SK-N-MC (cell line): ENCODE results near the gene PLA2G2F.

Experiments
- DNase-seq: peaks from one replicate; pipeline ENCODE4 v3.0.0-alpha.2; 2011; ENCODE audit warnings: low read depth, low spot score
- H3K27ac ChIP-seq: fragments of 200-600 bp; sonication (generic); 2 replicates; pipeline ENCODE4 v1.5.1; 2016; ENCODE audit warnings: mixed run types
- H3K36me3 ChIP-seq: fragments of 200-600 bp; sonication (generic); 2 replicates; pipeline ENCODE4 v1.6.1; 2017; ENCODE audit warnings: antibody characterized with exemption, low read length, mixed read lengths; ENCODE audit not compliant: insufficient read depth
- H3K4me3 ChIP-seq: fragments of 200-600 bp; sonication (generic); 2 replicates; pipeline ENCODE4 v1.5.1; 2016
- H3K9ac ChIP-seq: fragments of 200-600 bp; sonication (generic); 2 replicates; pipeline ENCODE4 v1.8.0; 2017; ENCODE audit warnings: mixed run types, mixed read lengths; ENCODE audit not compliant: insufficient read length
- H3K9me3 ChIP-seq: fragments of 200-600 bp; sonication (generic); 2 replicates; pipeline ENCODE4 v1.6.1; 2017; ENCODE audit warnings: low read depth, mild to moderate bottlenecking, antibody characterized with exemption, low read length, moderate library complexity, mixed read lengths
- EZH2 ChIP-seq: fragments of 200-600 bp; sonication (generic); IDR thresholded peaks from one replicate; pipeline ENCODE4 v1.6.1; 2017; ENCODE audit warnings: antibody characterized with exemption
- FOXP2 ChIP-seq: optimal IDR thresholded peaks from 2 replicates; pipeline ENCODE3; 2011; ENCODE audit warnings: mild to moderate bottlenecking, moderate library complexity; ENCODE audit not compliant: insufficient read depth; ENCODE audit errors: extremely low read length, control extremely low read depth
- POLR2AphosphoS5 ChIP-seq: IDR thresholded peaks from 2 replicates; pipeline ENCODE4 v1.6.1; 2012; ENCODE audit warnings: mild to moderate bottlenecking, low read depth, low read length, borderline replicate concordance

PLA2G2F gene, protein sequence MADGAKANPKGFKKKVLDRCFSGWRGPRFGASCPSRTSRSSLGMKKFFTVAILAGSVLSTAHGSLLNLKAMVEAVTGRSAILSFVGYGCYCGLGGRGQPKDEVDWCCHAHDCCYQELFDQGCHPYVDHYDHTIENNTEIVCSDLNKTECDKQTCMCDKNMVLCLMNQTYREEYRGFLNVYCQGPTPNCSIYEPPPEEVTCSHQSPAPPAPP

GRCh38 chr1:20138961-20139550 is at the start of gene PLA2G2F:
TSS of gene PLA2G2F (plus strand) at chr1:20139323. CDS start at chr1:20139428, 105 bp downstream.
- Histone ChIP-seq H3K27ac (no peak within 1 kb of the TSS), H3K4me3 (no peak within 1 kb of the TSS), H3K9ac (no peak within 1 kb of the TSS), H3K36me3 (no peaks in the 10 kb centered on the region), H3K9me3 (no peaks in the 10 kb centered on the region)
- DNase-seq, result no peak
- TF ChIP-seq EZH2 (no peak), FOXP2 (no peak), POLR2AphosphoS5 (no peak)

- DNase-seq, result no peak
- H3K9ac ChIP-seq, result no peak overlapping the region
- no peak for TF ChIP-seq FOXP2
- TF ChIP-seq EZH2, result no peak
- no peak for TF ChIP-seq POLR2AphosphoS5
- no peaks in the 10 kb centered on the region for H3K36me3 ChIP-seq
- no peak overlapping the region for H3K4me3 ChIP-seq
- H3K9me3 ChIP-seq, result no peaks in the 10 kb centered on the region
- H3K27ac ChIP-seq, result no peak overlapping the region
Measured at GRCh38 chr1:20089328-20090077, 49.6 kb upstream of the PLA2G2F start.

- Histone ChIP-seq H3K9me3 (no peaks in the 10 kb centered on the region), H3K4me3 (no peak overlapping the region), H3K9ac (no peak overlapping the region), H3K27ac (no peak overlapping the region), H3K36me3 (no peaks in the 10 kb centered on the region)
- TF ChIP-seq EZH2, result no peak
- TF ChIP-seq FOXP2, result no peak
- TF ChIP-seq POLR2AphosphoS5, result no peak
- DNase-seq, result no peak
Measured at GRCh38 chr1:20090119-20090518, 49.0 kb upstream of the PLA2G2F start.

DNA sequence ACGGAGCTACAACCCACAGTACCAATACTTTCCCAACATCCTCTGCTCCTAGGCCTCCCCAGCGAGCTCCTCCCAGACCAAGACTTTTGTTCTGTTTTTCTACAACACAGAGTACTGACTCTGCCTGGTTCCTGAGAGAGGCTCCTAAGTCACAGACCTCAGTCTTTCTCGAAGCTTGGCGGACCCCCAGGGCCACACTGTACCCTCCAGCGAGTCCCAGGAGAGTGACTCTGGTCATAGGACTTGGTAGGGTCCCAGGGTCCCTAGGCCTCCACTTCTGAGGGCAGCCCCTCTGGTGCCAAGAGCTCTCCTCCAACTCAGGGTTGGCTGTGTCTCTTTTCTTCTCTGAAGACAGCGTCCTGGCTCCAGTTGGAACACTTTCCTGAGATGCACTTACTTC is 48.5 kb upstream of the PLA2G2F start:
- no peaks in the 10 kb centered on the region for H3K36me3 ChIP-seq
- no peak overlapping the region for H3K27ac ChIP-seq
- H3K4me3 ChIP-seq, result no peak overlapping the region
- H3K9ac ChIP-seq, result no peak overlapping the region
- DNase-seq, result no peak
- no peaks in the 10 kb centered on the region for H3K9me3 ChIP-seq
- TF ChIP-seq EZH2, result no peak
- TF ChIP-seq FOXP2, result no peak
- TF ChIP-seq POLR2AphosphoS5, result no peak

DNA sequence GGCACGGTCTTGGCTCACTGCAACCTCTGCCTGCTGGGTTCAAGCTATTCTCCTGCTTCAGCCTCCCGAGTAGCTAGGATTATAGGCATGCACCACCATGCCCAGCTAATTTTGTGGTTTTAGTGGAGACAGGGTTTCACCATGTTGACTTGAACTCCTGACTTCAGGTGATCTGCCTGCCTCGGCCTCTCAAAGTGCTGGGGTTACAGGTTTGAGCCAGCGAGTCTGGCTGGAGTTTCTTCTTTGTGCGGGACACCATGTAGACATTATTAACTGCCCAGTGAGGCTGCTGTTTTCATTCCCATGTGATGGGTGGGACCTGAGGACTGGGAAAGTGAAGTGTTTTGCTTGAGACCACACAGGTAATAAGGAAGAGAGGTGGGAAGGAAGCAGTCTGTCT is 45.8 kb upstream of the PLA2G2F start:
- no peak for TF ChIP-seq EZH2
- TF ChIP-seq POLR2AphosphoS5, result no peak
- TF ChIP-seq FOXP2, result no peak

DNA sequence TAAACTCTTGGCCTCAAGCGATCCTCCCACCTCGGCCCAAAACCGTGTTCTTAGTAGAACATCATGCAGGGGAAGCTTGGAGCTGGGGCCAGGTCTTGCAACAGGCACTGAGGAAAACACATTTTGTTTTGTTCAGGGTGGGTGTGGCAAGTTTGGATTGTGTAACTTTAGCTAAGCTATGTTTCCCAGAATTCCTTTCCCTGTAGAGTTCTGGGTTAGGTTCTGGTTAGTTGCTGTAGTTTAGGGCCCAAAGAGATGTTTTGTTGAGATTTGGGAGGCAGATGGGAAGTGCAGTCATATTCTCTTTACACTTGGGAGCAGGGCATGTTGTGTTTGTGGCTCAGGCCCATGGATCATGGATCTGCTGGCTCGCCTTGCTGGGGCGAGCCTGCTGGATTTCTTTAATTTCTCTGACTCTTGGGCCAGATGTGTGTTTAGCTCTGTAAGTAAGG is 45.2 kb upstream of the PLA2G2F start:
- Histone ChIP-seq H3K9me3 (no peaks in the 10 kb centered on the region), H3K36me3 (no peaks in the 10 kb centered on the region), H3K27ac (no peak overlapping the region), H3K4me3 (no peak overlapping the region), H3K9ac (no peak overlapping the region)
- TF ChIP-seq POLR2AphosphoS5 (no peak), FOXP2 (no peak), EZH2 (no peak)
- no peak for DNase-seq

More for the DNA sequence above, 45.8 kb upstream of the PLA2G2F start:
- Histone ChIP-seq H3K27ac (no peak overlapping the region), H3K9ac (no peak overlapping the region), H3K36me3 (no peaks in the 10 kb centered on the region), H3K4me3 (no peak overlapping the region), H3K9me3 (no peaks in the 10 kb centered on the region)
- DNase-seq, result no peak

- no peaks in the 10 kb centered on the region for H3K36me3 ChIP-seq
- no peak overlapping the region for H3K27ac ChIP-seq
- no peak for TF ChIP-seq POLR2AphosphoS5
- TF ChIP-seq EZH2, result no peak
- no peak for TF ChIP-seq FOXP2
- no peak overlapping the region for H3K9ac ChIP-seq
- no peak for DNase-seq
- H3K4me3 ChIP-seq, result no peak overlapping the region
- no peaks in the 10 kb centered on the region for H3K9me3 ChIP-seq
Measured at GRCh38 chr1:20095564-20096434, 43.3 kb upstream of the PLA2G2F start.
